HG03442 (cell line): ENCODE results near the gene PDLIM5.
"Not testable (repeated sequence)": the region's sequence is repeated elsewhere in the genome, so short reads cannot be mapped to it uniquely, and the experiment has no call there.

Experiments used
- ATAC-seq: cut with Tn5 transposase; IDR thresholded peaks from one replicate; pipeline ENCODE4 v1.9.1; 2021; ENCODE audit warnings: mild to moderate bottlenecking, moderate library complexity; ENCODE audit not compliant: unreplicated experiment

PDLIM5 gene

GRCh38 chr4:94639298-94639697 lies 187.6 kb downstream of the PDLIM5 start:
- no peak for ATAC-seq

- ATAC-seq = no peak
These were observed 188.4 kb downstream of the PDLIM5 start for GRCh38 chr4:94640151-94640550.

- no peak for ATAC-seq
These were observed 190.2 kb downstream of the PDLIM5 start for GRCh38 chr4:94641702-94642560.

- no peak for ATAC-seq
These were observed 190.8 kb downstream of the PDLIM5 start for GRCh38 chr4:94642561-94642866.

GRCh38 chr4:94648699-94649098 lies 197.0 kb downstream of the PDLIM5 start:
- no peak for ATAC-seq

- ATAC-seq = no peak
These were observed 197.8 kb downstream of the PDLIM5 start for GRCh38 chr4:94649381-94650133.

- ATAC-seq = no peak
These were observed 198.4 kb downstream of the PDLIM5 start for GRCh38 chr4:94650134-94650495.

- ATAC-seq = no peak
These were observed 198.9 kb downstream of the PDLIM5 start for GRCh38 chr4:94650690-94651089.

- no peak for ATAC-seq
These were observed 201.4 kb downstream of the PDLIM5 start for GRCh38 chr4:94653095-94653649.

- no peak for ATAC-seq
These were observed 202.4 kb downstream of the PDLIM5 start for GRCh38 chr4:94653984-94654609.

- no peak for ATAC-seq
These were observed 203.0 kb downstream of the PDLIM5 start for GRCh38 chr4:94654714-94655113.

GRCh38 chr4:94660614-94661013 lies 208.9 kb downstream of the PDLIM5 start:
- ATAC-seq = no peak

GRCh38 chr4:94665021-94665420 lies 213.3 kb downstream of the PDLIM5 start:
- ATAC-seq = not testable (repeated sequence)

GRCh38 chr4:94665500-94666404 lies 214.0 kb downstream of the PDLIM5 start:
- no peak for ATAC-seq

- ATAC-seq = no peak
These were observed 217.0 kb downstream of the PDLIM5 start for GRCh38 chr4:94668724-94669123.

- ATAC-seq = no peak
These were observed 218.2 kb downstream of the PDLIM5 start for GRCh38 chr4:94669672-94670664.

GRCh38 chr4:94671113-94671512 lies 219.4 kb downstream of the PDLIM5 start:
- no peak for ATAC-seq

- no peak for ATAC-seq
These were observed 222.2 kb downstream of the PDLIM5 start for GRCh38 chr4:94673961-94674360.

- no peak for ATAC-seq
These were observed 225.2 kb downstream of the PDLIM5 start for GRCh38 chr4:94676970-94677369.
